Measurements from ENCODE around the gene RRAS.

Gene RRAS

DNA sequence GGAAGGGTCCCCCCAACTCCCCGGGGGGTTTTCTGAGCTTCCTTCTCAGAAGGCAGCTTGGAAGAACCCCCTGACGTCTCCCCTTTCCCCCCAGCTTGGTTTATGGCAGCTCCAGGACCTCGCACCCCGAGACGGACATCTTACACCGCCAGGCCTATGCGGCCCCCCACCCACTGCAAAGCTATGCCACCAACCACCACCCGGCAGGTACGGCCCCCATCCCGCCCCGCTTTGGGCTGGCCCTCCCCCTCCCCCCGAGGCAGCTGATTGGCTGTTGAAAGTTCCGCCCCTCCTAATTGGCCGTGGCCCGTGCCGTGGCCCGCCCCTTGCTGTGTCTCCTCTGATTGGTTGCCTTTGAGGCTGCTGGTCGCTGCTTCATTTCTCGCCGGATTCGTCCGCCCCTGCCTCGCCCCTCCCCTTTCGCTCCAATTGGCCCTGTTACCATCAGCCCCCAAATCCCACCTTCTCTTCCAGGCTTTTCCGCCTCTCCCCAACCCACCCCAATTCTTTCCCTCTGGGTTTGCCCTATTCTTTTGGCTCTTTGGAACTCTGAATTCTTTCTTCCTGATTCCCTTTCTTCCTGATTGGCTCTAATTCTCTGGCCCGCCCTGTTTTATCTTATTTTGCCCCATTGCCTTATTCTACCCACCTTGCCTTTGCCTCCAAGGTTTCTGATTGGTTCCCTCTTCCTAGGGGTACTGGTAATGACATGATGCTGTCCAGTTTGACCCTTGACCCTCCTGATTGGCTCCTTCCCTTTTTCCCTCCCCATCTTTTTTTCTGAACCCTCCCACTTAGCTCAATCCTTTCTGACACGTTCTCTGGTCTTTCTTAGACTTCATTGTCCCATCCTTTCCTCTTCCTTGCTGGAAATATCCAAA, 46.5 kb downstream of the RRAS start:
- DNase-seq = peak; percentile 84

DNA sequence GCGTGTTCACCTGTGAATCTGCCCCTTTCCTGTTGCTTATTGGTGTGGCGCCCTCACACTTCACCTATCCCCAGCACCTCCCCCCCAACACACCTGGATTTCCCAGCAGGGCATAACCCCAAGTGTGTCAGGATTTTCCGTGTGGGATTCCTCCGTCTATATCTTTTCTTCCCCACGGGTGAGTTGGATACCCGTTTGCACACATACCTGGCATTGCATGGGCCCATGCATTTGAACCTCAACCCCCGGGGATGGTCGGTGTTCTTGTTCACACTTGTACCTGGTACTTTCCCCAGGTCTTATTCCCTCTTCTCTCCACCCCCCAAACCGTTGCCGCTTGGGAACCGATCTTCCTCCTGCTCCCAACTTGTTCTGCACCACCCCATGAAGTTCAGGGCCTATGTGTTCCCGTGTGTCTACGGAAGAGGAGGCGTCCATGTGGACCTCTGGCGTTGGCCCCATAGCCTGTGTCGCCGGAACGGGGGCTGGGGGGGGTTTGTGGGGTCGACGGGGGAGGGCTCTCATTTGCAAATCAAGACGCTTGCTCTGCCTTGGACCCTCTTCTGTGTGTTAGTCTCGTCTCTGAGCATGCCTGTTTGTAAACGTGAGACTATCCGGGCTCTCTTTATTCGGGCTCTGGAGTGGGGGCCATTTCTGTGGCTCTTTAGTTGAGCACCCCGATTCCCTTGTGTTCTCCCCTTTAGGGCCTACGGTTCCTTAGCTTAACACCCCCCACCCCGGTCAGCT, 47.3 kb downstream of the RRAS start:
- DNase-seq = no peak

GRCh38 chr19:49591731-49592485, 48.0 kb downstream of the RRAS start:
- DNase-seq = no peak

- DNase-seq = peak; percentile 43
Observed at GRCh38 chr19:49590971-49591730, 48.8 kb downstream of the RRAS start, which contains the start of gene PRR12. PRR12 (plus strand) TSS chr19:49591182; CDS start chr19:49591655, 473 bp downstream.

GRCh38 chr19:49590071-49590970, 49.6 kb downstream of the RRAS start:
- peak; percentile 93 for DNase-seq

- no peak for DNase-seq
Observed at GRCh38 chr19:49589502-49589905, 50.4 kb downstream of the RRAS start.

DNA sequence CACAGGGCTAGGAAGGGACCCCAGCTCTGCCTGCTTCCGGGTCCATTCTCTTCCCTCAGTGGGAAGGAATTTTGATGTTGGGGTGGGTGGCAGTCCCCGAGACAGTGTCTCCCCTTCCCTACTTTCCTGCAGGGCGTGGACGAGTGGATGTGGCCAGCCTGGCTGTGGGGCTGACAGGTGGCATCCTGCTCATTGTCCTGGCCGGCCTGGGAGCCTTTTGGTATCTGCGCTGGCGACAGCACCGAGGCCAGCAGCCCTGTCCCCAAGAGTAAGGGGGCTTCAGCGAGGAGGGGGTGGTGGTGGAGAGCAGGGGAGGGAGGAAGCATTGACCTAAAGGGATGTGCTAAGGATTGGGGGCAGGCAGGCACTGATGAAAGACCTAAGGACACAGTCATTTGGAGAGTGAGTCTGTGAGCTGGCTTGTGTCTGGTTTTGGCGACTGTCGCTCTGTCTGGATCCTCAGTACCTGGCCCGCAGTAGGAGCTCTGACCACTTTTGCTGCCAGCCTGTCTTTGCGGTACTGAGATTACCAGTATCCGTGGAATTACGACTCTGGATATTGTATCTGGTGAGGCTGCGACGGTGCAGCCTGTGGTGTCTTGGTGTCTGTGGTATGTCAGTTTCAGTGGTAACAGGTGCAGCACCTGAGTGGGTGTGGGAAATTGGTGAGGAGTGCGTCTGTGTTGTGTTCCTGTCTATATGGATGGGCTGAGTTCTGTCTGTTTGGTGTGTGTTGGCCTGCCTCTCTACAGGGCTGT, 51.4 kb downstream of the RRAS start:
- no peak for DNase-seq

- no peak for DNase-seq
Observed at GRCh38 chr19:49587227-49587626, 52.7 kb downstream of the RRAS start.
